Tibial nerve (tissue), 4 donors: ENCODE measurements around the gene NKTR.

Experiments
- EP300 ChIP-seq, 2 donors: sonication (generic); formaldehyde crosslinking; IDR thresholded peaks; one replicate each; pipeline ENCODE4 v1.6.1; 2017; ENCODE audit warnings: antibody characterized with exemption in 2 of 2, mild to moderate bottlenecking in 1 of 2
- POLR2A ChIP-seq, 2 donors: fragments of 450-650 bp; IDR thresholded peaks; one replicate each; pipeline ENCODE4 v1.6.1; 2017; ENCODE audit warnings: antibody characterized with exemption in 2 of 2, mild to moderate bottlenecking in 2 of 2, moderate library complexity in 2 of 2
- TF ChIP-seq, protein P1 (sequence below), 5 experiments: fragments of 200-600 bp in 3 of 5; fragments of 450-650 bp in 2 of 5; sonication (generic) in 3 of 5; IDR thresholded peaks; one replicate each; pipeline ENCODE4 v1.5.1; 2016 to 2019; ENCODE audit warnings: antibody characterized with exemption in 5 of 5, mild to moderate bottlenecking in 3 of 5, moderate library complexity in 2 of 5

DNA sequence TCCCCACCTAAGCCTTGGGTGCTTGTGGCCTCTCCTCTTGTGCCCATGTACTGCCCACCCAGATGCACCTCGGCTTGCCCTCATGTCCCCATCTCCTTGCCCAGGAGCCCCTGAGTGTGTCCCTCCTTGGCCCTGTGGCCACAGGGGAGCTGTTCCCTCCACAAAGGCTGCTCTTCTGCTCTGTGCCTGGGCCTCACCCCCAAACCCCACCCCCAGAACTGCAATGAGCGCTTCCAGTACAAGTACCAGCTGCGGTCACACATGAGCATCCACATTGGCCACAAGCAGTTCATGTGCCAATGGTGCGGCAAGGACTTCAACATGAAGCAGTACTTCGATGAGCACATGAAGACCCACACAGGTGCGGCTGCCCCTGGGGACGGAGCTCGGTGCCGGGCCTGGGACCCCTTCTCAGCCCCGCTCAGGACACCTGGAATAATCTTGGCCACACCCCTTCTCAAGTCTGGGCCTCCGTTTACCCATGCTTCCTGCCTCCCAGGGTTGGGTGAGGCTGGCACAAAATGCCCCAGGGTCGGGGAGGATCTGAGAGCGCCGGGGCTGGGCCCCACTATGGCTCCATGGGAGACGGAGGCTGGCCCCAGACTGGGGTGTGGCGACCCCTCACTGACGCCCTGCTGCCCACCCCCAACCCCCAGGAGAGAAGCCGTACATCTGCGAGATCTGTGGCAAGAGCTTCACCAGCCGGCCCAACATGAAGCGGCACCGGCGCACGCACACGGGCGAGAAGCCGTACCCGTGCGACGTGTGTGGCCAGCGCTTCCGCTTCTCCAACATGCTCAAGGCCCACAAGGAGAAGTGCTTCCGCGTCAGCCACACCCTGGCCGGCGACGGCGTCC, 63.3 kb downstream of the NKTR start:
- TF ChIP-seq, protein P1, sequence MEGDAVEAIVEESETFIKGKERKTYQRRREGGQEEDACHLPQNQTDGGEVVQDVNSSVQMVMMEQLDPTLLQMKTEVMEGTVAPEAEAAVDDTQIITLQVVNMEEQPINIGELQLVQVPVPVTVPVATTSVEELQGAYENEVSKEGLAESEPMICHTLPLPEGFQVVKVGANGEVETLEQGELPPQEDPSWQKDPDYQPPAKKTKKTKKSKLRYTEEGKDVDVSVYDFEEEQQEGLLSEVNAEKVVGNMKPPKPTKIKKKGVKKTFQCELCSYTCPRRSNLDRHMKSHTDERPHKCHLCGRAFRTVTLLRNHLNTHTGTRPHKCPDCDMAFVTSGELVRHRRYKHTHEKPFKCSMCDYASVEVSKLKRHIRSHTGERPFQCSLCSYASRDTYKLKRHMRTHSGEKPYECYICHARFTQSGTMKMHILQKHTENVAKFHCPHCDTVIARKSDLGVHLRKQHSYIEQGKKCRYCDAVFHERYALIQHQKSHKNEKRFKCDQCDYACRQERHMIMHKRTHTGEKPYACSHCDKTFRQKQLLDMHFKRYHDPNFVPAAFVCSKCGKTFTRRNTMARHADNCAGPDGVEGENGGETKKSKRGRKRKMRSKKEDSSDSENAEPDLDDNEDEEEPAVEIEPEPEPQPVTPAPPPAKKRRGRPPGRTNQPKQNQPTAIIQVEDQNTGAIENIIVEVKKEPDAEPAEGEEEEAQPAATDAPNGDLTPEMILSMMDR (IDR thresholded peaks at IDR 0.05): no peak
- TF ChIP-seq POLR2A (IDR thresholded peaks at IDR 0.05) (no peak), EP300 (IDR thresholded peaks at IDR 0.05) (no peak)
